ENCODE data around the gene HEYL.

DNA sequence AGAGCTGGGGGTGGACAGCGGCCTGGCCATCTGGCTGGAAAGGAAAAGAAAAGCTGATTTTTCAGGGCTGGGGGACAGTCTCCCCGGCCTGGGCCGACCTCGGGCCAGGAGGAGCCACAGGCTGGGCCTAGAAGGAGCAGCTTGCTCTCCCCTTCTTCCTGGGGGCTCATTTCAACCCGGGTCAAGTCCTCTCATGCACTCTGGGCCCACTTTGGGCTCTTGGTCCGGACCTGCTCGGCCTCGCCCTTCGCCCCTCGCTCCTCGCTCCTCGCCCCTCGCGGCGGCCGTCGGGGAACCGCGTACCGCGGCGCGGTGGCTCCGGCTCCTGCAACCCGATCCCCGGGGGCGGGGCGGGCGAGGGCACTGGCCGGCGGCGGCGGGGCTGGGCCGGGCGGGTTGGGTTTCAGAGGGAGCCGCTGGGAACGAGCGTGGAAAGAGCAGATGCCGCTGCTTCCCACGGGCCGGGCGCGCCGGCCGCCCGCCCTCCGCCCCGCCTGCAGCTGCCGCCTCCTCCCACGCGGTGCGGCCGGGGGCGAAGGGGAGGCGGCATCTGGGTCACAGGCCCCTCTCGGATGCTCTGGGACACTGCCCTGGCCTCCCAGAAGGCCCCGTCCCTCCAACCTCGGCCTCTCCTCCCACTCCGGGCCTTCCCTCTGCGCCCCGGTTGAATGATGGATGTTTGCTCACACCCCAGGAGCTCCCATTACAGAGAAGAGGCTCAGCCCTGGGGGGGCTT lies 6.6 kb downstream of the HEYL start:
- TF ChIP-seq CTCF (IDR thresholded peaks at IDR 0.05), result no peak
- no peak for TF ChIP-seq POLR2A (IDR thresholded peaks at IDR 0.05)

Measured in thyroid gland (tissue), 4 donors.